ENCODE measurements around the gene SLC16A1. TPM values are rescaled to one million over a fixed set of nuclear protein-coding genes. Genes with fewer than 3 reads are reported as not detected.

The SLC16A1 gene
- total RNA-seq (10 to 100 TPM; 37.4 to 87.3 TPM), polyA plus RNA-seq (10 to 100 TPM; 28.3 to 31.7 TPM)

DNA sequence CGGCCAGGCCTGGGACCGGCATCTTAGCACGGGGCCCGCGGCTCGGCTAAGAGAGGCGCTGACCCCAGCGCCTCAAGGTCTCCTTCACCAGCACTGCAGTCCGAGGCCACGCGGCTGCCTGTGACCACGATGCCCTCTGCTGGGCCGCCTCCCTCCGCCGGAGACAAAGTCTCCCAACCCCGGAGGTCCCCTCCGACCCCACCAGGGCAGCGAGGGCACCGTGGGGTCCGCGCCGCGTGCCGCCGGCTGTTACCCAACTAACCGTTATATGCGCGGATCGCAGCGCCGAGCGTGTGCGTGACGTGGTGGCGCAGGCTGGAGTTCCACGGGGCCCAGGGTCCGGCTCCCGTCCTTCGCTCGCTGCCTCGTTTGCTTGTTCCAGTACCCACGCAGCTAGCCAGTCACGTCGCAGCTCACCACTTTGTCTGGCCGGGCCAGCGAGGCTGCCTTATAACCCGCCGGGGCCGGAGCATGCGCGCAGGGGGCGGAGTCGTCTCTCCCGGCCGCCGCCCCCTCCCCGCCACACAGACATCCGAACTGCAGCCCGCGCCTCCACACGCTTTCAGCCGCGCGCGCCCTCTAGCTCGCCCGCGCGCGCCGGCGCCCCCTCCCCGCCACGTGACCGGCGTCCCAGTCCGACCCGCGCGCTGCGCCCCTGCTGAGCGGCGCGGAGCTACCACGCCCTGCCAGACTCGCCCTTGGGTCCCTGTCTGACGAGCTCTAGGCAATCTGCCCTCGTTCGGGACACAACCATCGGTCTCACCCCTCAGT, at the start of gene SLC16A1:
Gene SLC16A1, minus strand, starts transcription at position 424 of the 771 bp plus-strand sequence. CDS start 26,888 bp downstream, outside the sequence.
- Histone ChIP-seq H3K36me3 (ENCODE audit: control insufficient read depth in 4 of 4, insufficient read depth in 3 of 4, low read depth in 1 of 4, low read length in 3 of 4) (peaks cover 0 to 2% (median 0%) of the 10 kb centered on the region in 4 donors), H3K27ac (ENCODE audit: low read depth in 1 of 2, low read length in 2 of 2) (peak within 1 kb of the TSS; percentile 91 to 97), H3K4me3 (ENCODE audit: low read depth in 1 of 3, low read length in 3 of 3) (peak within 1 kb of the TSS; percentile 65 to 97 (median 89)), H3K9ac (ENCODE audit: low read depth in 1 of 2, low read length in 2 of 2) (peak within 1 kb of the TSS; percentile 86 to 94), H3K9me3 (ENCODE audit: control insufficient read depth in 4 of 4, low read length in 3 of 4) (no peaks in the 10 kb centered on the region), H3K27me3 (ENCODE audit: control insufficient read depth in 4 of 4, insufficient read depth in 4 of 4, low read length in 3 of 4) (no peaks in the 10 kb centered on the region), H3K4me1 (ENCODE audit: control insufficient read depth in 4 of 4, insufficient read depth in 4 of 4, low read length in 3 of 4) (peaks cover 4 to 35% (median 9%) of the 10 kb centered on the region in 4 donors)
- TF ChIP-seq YY1 (IDR thresholded peaks at IDR 0.05) (peak; percentile 32), RAD21 (IDR thresholded peaks at IDR 0.05) (peak; percentile 41 to 59), FOXA2 (IDR thresholded peaks at IDR 0.05) (no peak), GABPA (IDR thresholded peaks at IDR 0.05 in 1 of 2, conservative IDR thresholded peaks at IDR 0.05 in 1 of 2) (no peak), JUND (IDR thresholded peaks at IDR 0.05) (no peak), RXRA (IDR thresholded peaks at IDR 0.05) (peak in 1 of 2 donors; percentile 21), HNF4G (IDR thresholded peaks at IDR 0.05) (no peak), MAX (IDR thresholded peaks at IDR 0.05) (peak; percentile 70), SP1 (IDR thresholded peaks at IDR 0.05) (peak; percentile 22), TAF1 (conservative IDR thresholded peaks at IDR 0.05) (peak; percentile 81), FOXA1 (IDR thresholded peaks at IDR 0.05) (no peak), EGR1 (IDR thresholded peaks at IDR 0.05; ENCODE audit: low read depth in 2 of 2) (no peak), NR2F2 (IDR thresholded peaks at IDR 0.05) (no peak), HNF4A (conservative IDR thresholded peaks at IDR 0.05) (peak; percentile 13 to 60)
- TF ChIP-seq, protein P1, sequence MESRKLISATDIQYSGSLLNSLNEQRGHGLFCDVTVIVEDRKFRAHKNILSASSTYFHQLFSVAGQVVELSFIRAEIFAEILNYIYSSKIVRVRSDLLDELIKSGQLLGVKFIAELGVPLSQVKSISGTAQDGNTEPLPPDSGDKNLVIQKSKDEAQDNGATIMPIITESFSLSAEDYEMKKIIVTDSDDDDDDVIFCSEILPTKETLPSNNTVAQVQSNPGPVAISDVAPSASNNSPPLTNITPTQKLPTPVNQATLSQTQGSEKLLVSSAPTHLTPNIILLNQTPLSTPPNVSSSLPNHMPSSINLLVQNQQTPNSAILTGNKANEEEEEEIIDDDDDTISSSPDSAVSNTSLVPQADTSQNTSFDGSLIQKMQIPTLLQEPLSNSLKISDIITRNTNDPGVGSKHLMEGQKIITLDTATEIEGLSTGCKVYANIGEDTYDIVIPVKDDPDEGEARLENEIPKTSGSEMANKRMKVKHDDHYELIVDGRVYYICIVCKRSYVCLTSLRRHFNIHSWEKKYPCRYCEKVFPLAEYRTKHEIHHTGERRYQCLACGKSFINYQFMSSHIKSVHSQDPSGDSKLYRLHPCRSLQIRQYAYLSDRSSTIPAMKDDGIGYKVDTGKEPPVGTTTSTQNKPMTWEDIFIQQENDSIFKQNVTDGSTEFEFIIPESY (IDR thresholded peaks at IDR 0.05) = no peak
- TF ChIP-seq, protein P2, sequence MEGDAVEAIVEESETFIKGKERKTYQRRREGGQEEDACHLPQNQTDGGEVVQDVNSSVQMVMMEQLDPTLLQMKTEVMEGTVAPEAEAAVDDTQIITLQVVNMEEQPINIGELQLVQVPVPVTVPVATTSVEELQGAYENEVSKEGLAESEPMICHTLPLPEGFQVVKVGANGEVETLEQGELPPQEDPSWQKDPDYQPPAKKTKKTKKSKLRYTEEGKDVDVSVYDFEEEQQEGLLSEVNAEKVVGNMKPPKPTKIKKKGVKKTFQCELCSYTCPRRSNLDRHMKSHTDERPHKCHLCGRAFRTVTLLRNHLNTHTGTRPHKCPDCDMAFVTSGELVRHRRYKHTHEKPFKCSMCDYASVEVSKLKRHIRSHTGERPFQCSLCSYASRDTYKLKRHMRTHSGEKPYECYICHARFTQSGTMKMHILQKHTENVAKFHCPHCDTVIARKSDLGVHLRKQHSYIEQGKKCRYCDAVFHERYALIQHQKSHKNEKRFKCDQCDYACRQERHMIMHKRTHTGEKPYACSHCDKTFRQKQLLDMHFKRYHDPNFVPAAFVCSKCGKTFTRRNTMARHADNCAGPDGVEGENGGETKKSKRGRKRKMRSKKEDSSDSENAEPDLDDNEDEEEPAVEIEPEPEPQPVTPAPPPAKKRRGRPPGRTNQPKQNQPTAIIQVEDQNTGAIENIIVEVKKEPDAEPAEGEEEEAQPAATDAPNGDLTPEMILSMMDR (IDR thresholded peaks at IDR 0.05; ENCODE audit: low read depth, low read length, missing input control) = peak; percentile 8
- TF ChIP-seq, protein P3, sequence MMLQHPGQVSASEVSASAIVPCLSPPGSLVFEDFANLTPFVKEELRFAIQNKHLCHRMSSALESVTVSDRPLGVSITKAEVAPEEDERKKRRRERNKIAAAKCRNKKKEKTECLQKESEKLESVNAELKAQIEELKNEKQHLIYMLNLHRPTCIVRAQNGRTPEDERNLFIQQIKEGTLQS (IDR thresholded peaks at IDR 0.05) = no peak
- TF ChIP-seq, protein P4, sequence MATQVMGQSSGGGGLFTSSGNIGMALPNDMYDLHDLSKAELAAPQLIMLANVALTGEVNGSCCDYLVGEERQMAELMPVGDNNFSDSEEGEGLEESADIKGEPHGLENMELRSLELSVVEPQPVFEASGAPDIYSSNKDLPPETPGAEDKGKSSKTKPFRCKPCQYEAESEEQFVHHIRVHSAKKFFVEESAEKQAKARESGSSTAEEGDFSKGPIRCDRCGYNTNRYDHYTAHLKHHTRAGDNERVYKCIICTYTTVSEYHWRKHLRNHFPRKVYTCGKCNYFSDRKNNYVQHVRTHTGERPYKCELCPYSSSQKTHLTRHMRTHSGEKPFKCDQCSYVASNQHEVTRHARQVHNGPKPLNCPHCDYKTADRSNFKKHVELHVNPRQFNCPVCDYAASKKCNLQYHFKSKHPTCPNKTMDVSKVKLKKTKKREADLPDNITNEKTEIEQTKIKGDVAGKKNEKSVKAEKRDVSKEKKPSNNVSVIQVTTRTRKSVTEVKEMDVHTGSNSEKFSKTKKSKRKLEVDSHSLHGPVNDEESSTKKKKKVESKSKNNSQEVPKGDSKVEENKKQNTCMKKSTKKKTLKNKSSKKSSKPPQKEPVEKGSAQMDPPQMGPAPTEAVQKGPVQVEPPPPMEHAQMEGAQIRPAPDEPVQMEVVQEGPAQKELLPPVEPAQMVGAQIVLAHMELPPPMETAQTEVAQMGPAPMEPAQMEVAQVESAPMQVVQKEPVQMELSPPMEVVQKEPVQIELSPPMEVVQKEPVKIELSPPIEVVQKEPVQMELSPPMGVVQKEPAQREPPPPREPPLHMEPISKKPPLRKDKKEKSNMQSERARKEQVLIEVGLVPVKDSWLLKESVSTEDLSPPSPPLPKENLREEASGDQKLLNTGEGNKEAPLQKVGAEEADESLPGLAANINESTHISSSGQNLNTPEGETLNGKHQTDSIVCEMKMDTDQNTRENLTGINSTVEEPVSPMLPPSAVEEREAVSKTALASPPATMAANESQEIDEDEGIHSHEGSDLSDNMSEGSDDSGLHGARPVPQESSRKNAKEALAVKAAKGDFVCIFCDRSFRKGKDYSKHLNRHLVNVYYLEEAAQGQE (IDR thresholded peaks at IDR 0.05) = peak; percentile 57
- under 1% methylated on average over 90 of the region's 90 CpGs for WGBS
- peak; percentile 89 for DNase-seq (ENCODE audit: low spot score)
